ENCODE data around the gene SHBG.
"Not testable (repeated sequence)": the region's sequence is repeated elsewhere in the genome, so short reads cannot be mapped to it uniquely, and the experiment has no call there.

The SHBG gene

DNA sequence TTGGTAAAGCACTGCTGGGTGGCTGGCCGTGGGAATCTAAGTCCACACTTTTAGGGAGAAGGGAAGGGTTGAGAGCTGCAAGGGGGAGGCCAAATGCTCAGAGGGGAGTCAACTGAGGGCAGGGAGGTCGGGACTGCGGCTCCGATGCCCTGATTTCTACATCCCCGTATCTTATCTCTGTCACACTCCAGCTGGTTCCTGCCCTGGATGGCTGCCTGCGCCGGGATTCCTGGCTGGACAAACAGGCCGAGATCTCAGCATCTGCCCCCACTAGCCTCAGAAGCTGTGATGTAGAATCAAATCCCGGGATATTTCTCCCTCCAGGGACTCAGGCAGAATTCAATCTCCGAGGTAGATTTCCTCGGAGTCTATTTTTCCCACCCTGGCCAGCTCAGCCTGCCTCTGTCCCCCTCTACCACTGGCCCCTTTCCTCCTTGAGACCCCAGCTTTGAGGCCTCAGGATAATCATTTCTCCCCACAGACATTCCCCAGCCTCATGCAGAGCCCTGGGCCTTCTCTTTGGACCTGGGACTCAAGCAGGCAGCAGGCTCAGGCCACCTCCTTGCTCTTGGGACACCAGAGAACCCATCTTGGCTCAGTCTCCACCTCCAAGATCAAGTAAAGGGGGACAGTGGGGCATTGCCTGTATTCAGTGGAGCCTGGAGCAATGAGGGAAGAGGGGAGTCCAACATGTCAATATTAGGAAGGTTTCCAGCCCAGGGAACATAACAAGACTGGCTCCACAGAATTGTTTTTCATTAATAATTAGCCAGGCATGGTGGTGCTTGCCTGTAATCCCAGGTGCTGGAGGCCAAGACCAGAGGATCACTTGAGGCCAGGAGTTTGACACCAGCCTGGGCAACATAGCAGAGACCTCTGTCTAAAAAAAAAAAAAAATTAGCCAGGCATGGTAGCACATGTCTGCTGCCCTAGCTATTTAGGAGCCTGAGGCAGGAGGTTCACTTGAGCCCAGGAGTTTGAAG, 1.8 kb downstream of the SHBG start:
- Histone ChIP-seq H3K27ac (ENCODE audit: low read depth, low read length, severe bottlenecking) (no peak overlapping the region), H3K36me3 (ENCODE audit: control insufficient read depth, insufficient read depth, low read length) (no peaks in the 10 kb centered on the region), H3K4me3 (ENCODE audit: extremely low read depth, insufficient read depth, low read length, poor library complexity, severe bottlenecking) (no peak overlapping the region), H3K4me1 (ENCODE audit: control insufficient read depth, insufficient read depth, low read length, poor library complexity, severe bottlenecking) (peaks cover 7% of the 10 kb centered on the region), H3K9me3 (ENCODE audit: control insufficient read depth, low read length) (no peaks in the 10 kb centered on the region)
- 82 to 86% methylated on average over 9 to 10 of the region's 11 CpGs for WGBS, 2 experiments (ENCODE audit: insufficient coverage in 2 of 2)

DNA sequence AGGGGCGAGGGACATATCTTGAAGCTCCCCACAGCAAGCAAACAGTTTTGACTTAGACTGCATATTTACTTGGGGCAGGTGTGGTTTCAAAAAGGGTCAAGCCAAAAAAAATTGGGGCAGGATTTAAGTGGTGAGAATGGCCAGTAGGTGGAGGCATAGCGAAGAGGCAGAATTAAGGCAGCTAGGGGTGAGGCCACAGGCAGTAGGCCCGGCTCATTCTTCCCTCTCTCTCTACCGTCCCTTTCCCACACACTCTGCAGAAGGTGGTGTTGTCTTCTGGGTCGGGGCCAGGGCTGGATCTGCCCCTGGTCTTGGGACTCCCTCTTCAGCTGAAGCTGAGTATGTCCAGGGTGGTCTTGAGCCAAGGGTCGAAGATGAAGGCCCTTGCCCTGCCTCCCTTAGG, 2.6 kb downstream of the SHBG start:
- H3K4me1 ChIP-seq (ENCODE audit: control insufficient read depth, insufficient read depth, low read length, poor library complexity, severe bottlenecking) = peaks cover 4% of the 10 kb centered on the region
- H3K27ac ChIP-seq (ENCODE audit: low read depth, low read length, severe bottlenecking) = no peak overlapping the region
- no peaks in the 10 kb centered on the region for H3K9me3 ChIP-seq (ENCODE audit: control insufficient read depth, low read length)
- no peak overlapping the region for H3K4me3 ChIP-seq (ENCODE audit: extremely low read depth, insufficient read depth, low read length, poor library complexity, severe bottlenecking)
- 8 to 54% methylated on average over 2 of the region's 6 CpGs for WGBS, 2 experiments (ENCODE audit: insufficient coverage in 2 of 2)
- H3K36me3 ChIP-seq (ENCODE audit: control insufficient read depth, insufficient read depth, low read length) = no peaks in the 10 kb centered on the region

DNA sequence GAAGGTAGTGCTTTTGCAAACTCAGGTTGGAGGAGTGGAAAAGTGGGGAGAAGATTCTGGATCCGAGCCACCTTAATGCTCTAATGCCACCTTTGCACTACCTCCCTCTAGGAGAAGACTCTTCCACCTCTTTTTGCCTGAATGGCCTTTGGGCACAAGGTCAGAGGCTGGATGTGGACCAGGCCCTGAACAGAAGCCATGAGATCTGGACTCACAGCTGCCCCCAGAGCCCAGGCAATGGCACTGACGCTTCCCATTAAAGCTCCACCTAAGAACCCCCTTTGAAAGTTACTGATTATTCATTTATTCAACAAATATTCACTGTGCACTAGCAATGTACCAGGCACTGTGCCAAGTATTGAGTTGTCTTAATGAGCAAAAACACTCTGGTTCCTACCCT, 3.2 kb downstream of the SHBG start:
- WGBS, 2 experiments (ENCODE audit: insufficient coverage in 2 of 2) = 83 to 86% methylated on average over 1 of the region's 2 CpGs
- H3K36me3 ChIP-seq (ENCODE audit: control insufficient read depth, insufficient read depth, low read length) = no peaks in the 10 kb centered on the region
- no peak overlapping the region for H3K4me3 ChIP-seq (ENCODE audit: extremely low read depth, insufficient read depth, low read length, poor library complexity, severe bottlenecking)
- H3K9me3 ChIP-seq (ENCODE audit: control insufficient read depth, low read length) = no peaks in the 10 kb centered on the region
- peaks cover 4% of the 10 kb centered on the region for H3K4me1 ChIP-seq (ENCODE audit: control insufficient read depth, insufficient read depth, low read length, poor library complexity, severe bottlenecking)
- no peak overlapping the region for H3K27ac ChIP-seq (ENCODE audit: low read depth, low read length, severe bottlenecking)

DNA sequence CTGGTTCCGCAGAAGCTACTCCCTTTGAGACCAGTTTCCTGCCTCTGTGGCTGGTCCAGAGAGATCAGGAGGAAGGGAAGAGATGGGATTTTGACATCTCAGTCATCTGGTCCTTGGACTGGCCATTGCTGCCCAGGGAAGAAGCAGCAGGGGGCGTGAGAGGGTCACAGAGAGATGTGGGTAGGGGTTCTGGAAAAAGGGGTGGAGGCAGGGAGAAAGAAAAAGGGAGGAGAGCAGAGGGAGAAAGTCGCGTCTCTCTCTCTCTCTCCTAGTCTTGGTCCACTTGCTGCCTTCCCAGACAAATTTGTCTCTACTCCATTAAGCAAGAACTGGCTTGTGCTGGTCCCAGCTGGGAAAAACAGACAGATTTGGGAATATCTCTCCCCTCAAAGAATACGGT, 4.4 kb downstream of the SHBG start:
- Histone ChIP-seq H3K9me3 (ENCODE audit: control insufficient read depth, low read length) (no peaks in the 10 kb centered on the region), H3K4me3 (ENCODE audit: extremely low read depth, insufficient read depth, low read length, poor library complexity, severe bottlenecking) (no peak overlapping the region), H3K4me1 (ENCODE audit: control insufficient read depth, insufficient read depth, low read length, poor library complexity, severe bottlenecking) (peaks cover 4% of the 10 kb centered on the region), H3K36me3 (ENCODE audit: control insufficient read depth, insufficient read depth, low read length) (no peaks in the 10 kb centered on the region), H3K27ac (ENCODE audit: low read depth, low read length, severe bottlenecking) (no peak overlapping the region)
- 54 to 76% methylated on average over 2 to 3 of the region's 5 CpGs for WGBS, 2 experiments (ENCODE audit: insufficient coverage in 2 of 2)

DNA sequence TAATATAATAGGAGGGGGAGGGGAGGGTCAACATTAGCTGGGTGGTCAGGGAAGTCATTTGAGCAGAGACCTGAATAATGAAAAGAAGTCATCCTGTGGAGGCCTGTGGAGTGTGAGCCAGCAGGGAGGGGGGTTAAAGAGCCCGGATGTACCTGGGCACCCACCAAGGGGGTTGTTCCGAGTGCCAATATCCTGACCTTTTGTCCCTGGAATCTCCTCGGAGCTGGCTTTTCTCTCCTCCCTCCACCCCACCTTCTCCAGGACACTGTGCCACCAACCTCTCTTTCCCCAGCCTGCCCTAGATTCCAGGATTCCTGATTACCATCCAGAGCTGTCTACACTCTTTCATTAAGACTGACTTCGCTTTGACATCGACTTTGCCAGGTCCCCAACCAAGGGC, 6.2 kb downstream of the SHBG start:
- Histone ChIP-seq H3K36me3 (ENCODE audit: control insufficient read depth, insufficient read depth, low read length) (no peaks in the 10 kb centered on the region), H3K4me1 (ENCODE audit: control insufficient read depth, insufficient read depth, low read length, poor library complexity, severe bottlenecking) (peaks cover 4% of the 10 kb centered on the region), H3K9me3 (ENCODE audit: control insufficient read depth, low read length) (no peaks in the 10 kb centered on the region), H3K4me3 (ENCODE audit: extremely low read depth, insufficient read depth, low read length, poor library complexity, severe bottlenecking) (no peak overlapping the region), H3K27ac (ENCODE audit: low read depth, low read length, severe bottlenecking) (no peak overlapping the region)
- 72 to 75% methylated on average over 5 of the region's 5 CpGs for WGBS, 2 experiments (ENCODE audit: insufficient coverage in 2 of 2)

DNA sequence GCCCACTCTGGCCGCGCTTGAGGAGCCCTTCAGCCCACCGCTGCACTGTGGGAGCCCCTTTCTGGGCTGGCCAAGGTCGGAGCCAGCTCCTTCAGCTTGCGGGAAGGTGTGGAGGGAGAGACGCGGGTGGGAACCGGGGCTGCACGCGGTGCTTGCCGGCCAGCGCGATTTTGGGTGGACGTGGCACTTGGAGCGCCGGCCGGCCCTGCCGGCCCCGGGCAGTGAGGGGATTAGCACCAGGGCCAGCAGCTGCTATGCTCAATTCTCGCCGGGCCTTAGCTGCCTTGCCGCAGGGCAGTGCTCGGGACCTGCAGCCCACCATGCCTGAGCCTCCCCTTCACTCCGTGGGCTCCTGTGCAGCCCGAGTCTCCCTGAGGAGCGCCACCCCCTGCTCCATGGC, 10.8 kb downstream of the SHBG start:
- Histone ChIP-seq H3K9me3 (ENCODE audit: control insufficient read depth, low read length) (no peaks in the 10 kb centered on the region), H3K36me3 (ENCODE audit: control insufficient read depth, insufficient read depth, low read length) (no peaks in the 10 kb centered on the region), H3K4me1 (ENCODE audit: control insufficient read depth, insufficient read depth, low read length, poor library complexity, severe bottlenecking) (no peaks in the 10 kb centered on the region), H3K4me3 (ENCODE audit: extremely low read depth, insufficient read depth, low read length, poor library complexity, severe bottlenecking) (no peak overlapping the region), H3K27ac (ENCODE audit: low read depth, low read length, severe bottlenecking) (no peak overlapping the region)
- 92 to 98% methylated on average over 22 to 23 of the region's 26 CpGs for WGBS, 2 experiments (ENCODE audit: insufficient coverage in 2 of 2)

- not testable (repeated sequence) for H3K4me3 ChIP-seq (ENCODE audit: extremely low read depth, insufficient read depth, low read length, poor library complexity, severe bottlenecking); H3K36me3 ChIP-seq (ENCODE audit: control insufficient read depth, insufficient read depth, low read length); H3K27ac ChIP-seq (ENCODE audit: low read depth, low read length, severe bottlenecking); H3K4me1 ChIP-seq (ENCODE audit: control insufficient read depth, insufficient read depth, low read length, poor library complexity, severe bottlenecking); H3K9me3 ChIP-seq (ENCODE audit: control insufficient read depth, low read length)
- WGBS, 2 experiments (ENCODE audit: insufficient coverage in 2 of 2) = 81 to 83% methylated on average over 7 of the region's 7 CpGs
Measured at GRCh38 chr17:7641635-7642034, 11.7 kb downstream of the SHBG start.

DNA sequence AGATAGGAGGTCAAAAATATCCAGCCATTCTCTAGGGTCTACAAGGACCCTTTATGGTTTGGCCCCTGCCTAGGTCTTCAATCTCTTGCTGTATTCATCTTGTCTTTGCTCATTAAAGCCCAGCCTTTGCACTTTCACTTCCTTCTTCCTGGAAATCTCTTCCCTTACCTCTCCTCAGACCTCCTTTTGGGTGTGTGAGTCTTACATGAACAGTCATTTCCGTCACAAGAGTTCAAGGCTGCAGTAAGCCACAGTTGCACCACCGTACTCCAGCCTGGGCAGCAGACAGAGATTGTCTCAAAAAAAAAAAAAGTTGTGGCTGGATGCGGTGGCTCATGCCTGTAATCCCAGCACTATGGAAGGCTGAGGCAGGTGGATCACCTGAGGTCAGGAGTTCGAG, 14.8 kb downstream of the SHBG start:
- no peaks in the 10 kb centered on the region for H3K4me1 ChIP-seq (ENCODE audit: control insufficient read depth, insufficient read depth, low read length, poor library complexity, severe bottlenecking)
- H3K9me3 ChIP-seq (ENCODE audit: control insufficient read depth, low read length) = no peaks in the 10 kb centered on the region
- H3K36me3 ChIP-seq (ENCODE audit: control insufficient read depth, insufficient read depth, low read length) = no peaks in the 10 kb centered on the region
- H3K4me3 ChIP-seq (ENCODE audit: extremely low read depth, insufficient read depth, low read length, poor library complexity, severe bottlenecking) = no peak overlapping the region
- no peak overlapping the region for H3K27ac ChIP-seq (ENCODE audit: low read depth, low read length, severe bottlenecking)
- 91 to 93% methylated on average over 4 of the region's 4 CpGs for WGBS, 2 experiments (ENCODE audit: insufficient coverage in 2 of 2)

DNA sequence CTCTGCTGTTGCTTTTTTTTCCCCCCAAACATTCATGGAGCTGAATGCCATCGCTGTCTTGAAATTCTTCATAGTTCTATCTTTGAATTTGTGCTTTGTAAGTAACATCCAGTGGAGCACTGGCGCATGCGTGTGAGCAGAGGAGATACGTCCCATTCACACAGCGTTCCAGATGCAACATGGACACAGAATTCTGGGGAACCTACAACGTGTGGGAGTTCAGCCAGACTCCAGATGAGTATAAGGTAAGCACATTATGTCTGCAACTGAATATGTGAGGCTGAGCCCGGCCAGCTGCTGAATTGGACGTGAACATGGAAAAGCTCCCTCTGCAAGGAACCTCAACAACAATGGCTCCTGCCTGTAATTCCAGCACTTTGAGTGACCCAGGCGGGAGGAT, 16.5 kb downstream of the SHBG start:
- WGBS, 2 experiments (ENCODE audit: insufficient coverage in 2 of 2) = 80 to 93% methylated on average over 6 to 8 of the region's 9 CpGs
- Histone ChIP-seq H3K4me1 (ENCODE audit: control insufficient read depth, insufficient read depth, low read length, poor library complexity, severe bottlenecking) (peaks cover 6% of the 10 kb centered on the region), H3K36me3 (ENCODE audit: control insufficient read depth, insufficient read depth, low read length) (no peaks in the 10 kb centered on the region), H3K27ac (ENCODE audit: low read depth, low read length, severe bottlenecking) (no peak overlapping the region), H3K9me3 (ENCODE audit: control insufficient read depth, low read length) (no peaks in the 10 kb centered on the region), H3K4me3 (ENCODE audit: extremely low read depth, insufficient read depth, low read length, poor library complexity, severe bottlenecking) (no peak overlapping the region)

GRCh38 chr17:7647018-7647417, 17.1 kb downstream of the SHBG start:
- WGBS, 2 experiments (ENCODE audit: insufficient coverage in 2 of 2) = 88 to 94% methylated on average over 2 of the region's 4 CpGs
- no peaks in the 10 kb centered on the region for H3K9me3 ChIP-seq (ENCODE audit: control insufficient read depth, low read length)
- peaks cover 6% of the 10 kb centered on the region for H3K4me1 ChIP-seq (ENCODE audit: control insufficient read depth, insufficient read depth, low read length, poor library complexity, severe bottlenecking)
- H3K27ac ChIP-seq (ENCODE audit: low read depth, low read length, severe bottlenecking) = no peak overlapping the region
- H3K36me3 ChIP-seq (ENCODE audit: control insufficient read depth, insufficient read depth, low read length) = no peaks in the 10 kb centered on the region
- no peak overlapping the region for H3K4me3 ChIP-seq (ENCODE audit: extremely low read depth, insufficient read depth, low read length, poor library complexity, severe bottlenecking)

DNA sequence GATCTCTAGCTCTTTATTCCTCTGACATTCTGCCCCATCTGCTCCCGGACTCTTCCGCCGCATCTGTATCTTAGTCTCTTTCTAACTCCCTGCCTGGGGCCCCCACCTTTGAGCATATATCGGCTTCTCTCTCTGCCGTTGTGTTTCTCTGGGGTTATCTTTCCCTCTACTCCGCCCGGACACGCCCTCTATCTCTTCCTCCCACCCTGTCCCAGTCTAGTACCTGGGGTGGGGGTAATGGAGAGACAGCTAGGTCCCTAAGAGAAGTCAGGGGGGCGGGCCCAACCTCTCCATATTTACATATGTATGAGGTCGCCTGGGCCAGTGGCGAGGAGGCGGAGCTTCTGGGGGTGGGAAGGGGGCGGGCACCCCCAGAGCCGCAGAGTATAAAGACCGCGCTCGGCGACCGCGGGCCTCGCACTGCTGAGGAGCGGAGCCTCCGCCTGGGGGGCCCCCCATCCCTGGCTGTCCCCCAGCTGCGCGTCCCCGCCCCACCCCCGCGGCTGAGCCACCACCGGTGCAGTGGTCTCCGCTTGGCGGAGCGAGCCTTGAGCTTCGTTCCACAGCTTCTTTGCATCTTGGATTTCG, 20.7 kb downstream of the SHBG start, which contains the start of gene ATP1B2:
ATP1B2 (plus strand) TSS at position 418 of the 588 bp plus-strand sequence. CDS start 593 bp downstream, outside the sequence.
- 3% methylated on average over 19 to 20 of the region's 34 CpGs for WGBS, 2 experiments (ENCODE audit: insufficient coverage in 2 of 2)
- H3K27ac ChIP-seq (ENCODE audit: low read depth, low read length, severe bottlenecking) = no peak within 1 kb of the TSS
- no peaks in the 10 kb centered on the region for H3K9me3 ChIP-seq (ENCODE audit: control insufficient read depth, low read length)
- H3K4me1 ChIP-seq (ENCODE audit: control insufficient read depth, insufficient read depth, low read length, poor library complexity, severe bottlenecking) = peaks cover 6% of the 10 kb centered on the region
- H3K36me3 ChIP-seq (ENCODE audit: control insufficient read depth, insufficient read depth, low read length) = peaks cover 3% of the 10 kb centered on the region
- H3K4me3 ChIP-seq (ENCODE audit: extremely low read depth, insufficient read depth, low read length, poor library complexity, severe bottlenecking) = peak within 1 kb of the TSS; percentile 59
